Activated CD4-positive, alpha-beta T cell treated with anti-CD3 and anti-CD28 coated beads, Interleukin-2, amount 50 U/mL, for 4 hours (primary cell): Measurements from ENCODE around the gene C4A.
"Not testable (repeated sequence)": the region's sequence is repeated elsewhere in the genome, so short reads cannot be mapped to it uniquely, and the experiment has no call there.

Experiments
- DNase-seq, 2 experiments: peaks; one replicate each; pipeline ENCODE4 v3.0.0-alpha.2; 2020

Gene C4A

GRCh38 chr6:31980998-31981397 lies 859 bp upstream of the C4A start:
- not testable (repeated sequence) for DNase-seq

GRCh38 chr6:31989363-31989762 lies 7.5 kb downstream of the C4A start:
- not testable (repeated sequence) for DNase-seq

GRCh38 chr6:31994421-31994820 lies 12.6 kb downstream of the C4A start:
- DNase-seq = not testable (repeated sequence)

GRCh38 chr6:31996385-31996784 lies 14.5 kb downstream of the C4A start:
- DNase-seq = not testable (repeated sequence)

GRCh38 chr6:32002546-32003268 lies 20.9 kb downstream of the C4A start:
- DNase-seq = not testable (repeated sequence)

GRCh38 chr6:32003301-32003700 lies 21.4 kb downstream of the C4A start:
- not testable (repeated sequence) for DNase-seq

- DNase-seq = not testable (repeated sequence)
Observed at GRCh38 chr6:32004393-32004792, 22.5 kb downstream of the C4A start.

GRCh38 chr6:32004864-32005537 lies 23.1 kb downstream of the C4A start:
- not testable (repeated sequence) for DNase-seq

GRCh38 chr6:32005538-32005880 lies 23.7 kb downstream of the C4A start:
- not testable (repeated sequence) for DNase-seq

- DNase-seq = not testable (repeated sequence)
Observed at GRCh38 chr6:32005991-32006529, 24.2 kb downstream of the C4A start.

GRCh38 chr6:32007086-32007485 lies 25.2 kb downstream of the C4A start:
- not testable (repeated sequence) for DNase-seq

- not testable (repeated sequence) for DNase-seq
Observed at GRCh38 chr6:32008037-32008436, 26.2 kb downstream of the C4A start.

GRCh38 chr6:32008616-32009015 lies 26.8 kb downstream of the C4A start:
- DNase-seq = not testable (repeated sequence)

- DNase-seq = not testable (repeated sequence)
Observed at GRCh38 chr6:32009537-32009936, 27.7 kb downstream of the C4A start.

- DNase-seq = not testable (repeated sequence)
Observed at GRCh38 chr6:32010856-32011530, 29.1 kb downstream of the C4A start.

- DNase-seq = not testable (repeated sequence)
Observed at GRCh38 chr6:32012941-32013617, 31.2 kb downstream of the C4A start.

- not testable (repeated sequence) for DNase-seq
Observed at GRCh38 chr6:32013738-32014137, 31.9 kb downstream of the C4A start.

GRCh38 chr6:32014547-32014946 lies 32.7 kb downstream of the C4A start, which contains the start of gene C4B:
Gene C4B, plus strand, starts transcription at chr6:32014795. Its CDS starts 51 bp downstream, at chr6:32014846.
- DNase-seq = not testable (repeated sequence)

- not testable (repeated sequence) for DNase-seq
Observed at GRCh38 chr6:32022100-32022499, 40.2 kb downstream of the C4A start.

- DNase-seq = not testable (repeated sequence)
Observed at GRCh38 chr6:32028631-32029030, 46.8 kb downstream of the C4A start.

- not testable (repeated sequence) for DNase-seq
Observed at GRCh38 chr6:32029553-32029952, 47.7 kb downstream of the C4A start.

- not testable (repeated sequence) for DNase-seq
Observed at GRCh38 chr6:32035283-32036013, 53.6 kb downstream of the C4A start.
